Middle frontal gyrus (tissue), 1 donor: ENCODE data around the gene EBLN2.

Experiments
- DNase-seq: peaks from one replicate; pipeline ENCODE4 v3.0.0-alpha.2; 2015; ENCODE audit warnings: low spot score; ENCODE audit errors: extremely low spot score

Gene EBLN2

GRCh38 chr3:73107215-73107614, 45.8 kb downstream of the EBLN2 start:
- no peak for DNase-seq

DNA sequence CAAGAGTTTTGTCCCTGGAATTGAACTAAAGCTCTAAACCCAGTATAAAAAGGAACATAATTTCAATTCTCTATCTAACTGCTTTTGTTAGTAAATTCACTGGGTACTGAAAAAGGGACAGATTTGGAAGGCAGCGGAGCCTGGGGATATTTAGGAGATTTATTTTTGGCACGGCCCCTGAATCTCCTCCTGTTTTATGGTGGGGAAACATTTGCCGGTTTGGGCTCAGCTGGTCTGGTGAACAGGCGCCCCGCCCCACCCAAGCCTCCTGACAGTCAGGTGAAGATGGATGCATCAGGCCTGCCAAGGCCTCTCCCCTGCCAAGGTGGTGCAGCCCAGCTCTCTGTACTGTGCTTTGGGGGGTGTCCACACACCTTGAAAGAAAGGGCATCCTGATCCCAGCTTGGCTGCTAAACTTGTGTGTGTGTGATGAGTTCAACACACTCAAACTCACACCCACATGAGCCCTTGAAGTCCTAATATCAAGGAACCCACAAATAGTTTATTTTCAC, 46.3 kb downstream of the EBLN2 start:
- DNase-seq = no peak

DNA sequence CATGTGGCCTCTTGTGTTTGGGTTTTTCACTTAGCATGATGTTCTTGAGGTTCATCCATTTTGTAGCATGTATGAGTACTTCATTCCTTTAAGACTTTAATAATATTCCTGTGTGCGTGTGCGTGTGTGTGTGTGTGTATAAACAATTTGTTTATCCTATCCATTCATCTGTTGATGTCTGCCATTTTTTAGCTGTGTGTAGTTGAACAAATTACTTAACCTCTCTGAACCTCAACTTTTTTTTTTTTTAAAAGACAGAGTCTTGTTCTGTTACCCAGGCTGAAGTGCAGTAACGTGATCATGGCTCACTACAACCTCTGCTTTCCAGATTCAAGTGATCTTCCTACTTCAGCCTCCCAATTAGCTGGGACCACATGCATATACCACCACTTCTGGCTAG, 47.3 kb downstream of the EBLN2 start:
- no peak for DNase-seq

DNA sequence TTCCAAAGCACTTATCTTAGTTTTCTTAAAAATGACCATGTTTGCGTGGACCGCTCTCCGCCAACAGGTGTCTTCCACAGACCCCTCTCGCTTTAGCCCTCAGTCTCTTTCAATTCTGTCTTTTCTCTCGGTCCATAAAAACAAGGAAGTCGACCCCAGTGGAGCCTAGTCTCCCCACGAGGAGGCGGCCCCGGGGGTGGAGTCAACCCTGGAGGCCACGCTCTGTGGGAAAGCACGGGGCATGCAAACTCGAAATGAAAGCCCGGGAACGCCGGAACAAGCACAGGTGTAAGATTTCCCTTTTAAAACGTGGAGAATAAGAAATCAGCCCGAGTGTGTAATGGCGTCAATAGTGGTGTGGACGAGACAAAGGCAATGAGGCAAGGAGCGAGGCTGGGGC, 49.1 kb downstream of the EBLN2 start:
- no peak for DNase-seq
